Heart left ventricle (tissue), 13 donors: ENCODE results near the gene ARHGAP20.

Experiments
- POLR2A ChIP-seq, 2 donors: fragments of 450-650 bp; IDR thresholded peaks; one replicate each; pipeline ENCODE4 v1.6.1; 2017; ENCODE audit warnings: antibody characterized with exemption in 2 of 2, mild to moderate bottlenecking in 2 of 2, moderate library complexity in 2 of 2
- TF ChIP-seq, protein P1 (sequence below), 12 donors: fragments of 200-600 bp; sonication (generic) in 4 of 12; IDR thresholded peaks; one replicate each; pipeline versions ENCODE4 v1.5.0 to v1.8.0; 2018 to 2022; ENCODE audit warnings: antibody characterized with exemption in 12 of 12, mild to moderate bottlenecking in 5 of 12
- donor health status: ischemic (EF 13 %, LVEDD 7.1; RV severe dilation, severe dysfunction).
- donor health status: DM: no; HTN: yes; CAD: no.
- donor health status: DM: no; HTN: no; CAD: no.
- donor health status: ischemic (EF 25% LVEDD 6.9; RV normal size, moderate dysfunction).
- donor health status: ischemic (EF 25% LVEDD 5.7; RV mildly dilated, moderate dysfunction).
- donor health status: ischemic (EF 35%, LVEDD 5.7; RV mildly dilated, moderate dysfunction).
- donor health status: nonischemic (EF 11% LVEDD 7.7; RV severe dilation, severe dysfunction).
- donor health status: DM: yes; HTN: yes; CAD: no.
- donor health status: PGD.
- donor health status: ischemic (EF 29% LVEDD 5.4; RV normal size, mild dysfunction).
- donor health status: nonischemic (EF 23%, LVEDD 6.1; RV moderate dilation, normal function).

- TF ChIP-seq, protein P1, sequence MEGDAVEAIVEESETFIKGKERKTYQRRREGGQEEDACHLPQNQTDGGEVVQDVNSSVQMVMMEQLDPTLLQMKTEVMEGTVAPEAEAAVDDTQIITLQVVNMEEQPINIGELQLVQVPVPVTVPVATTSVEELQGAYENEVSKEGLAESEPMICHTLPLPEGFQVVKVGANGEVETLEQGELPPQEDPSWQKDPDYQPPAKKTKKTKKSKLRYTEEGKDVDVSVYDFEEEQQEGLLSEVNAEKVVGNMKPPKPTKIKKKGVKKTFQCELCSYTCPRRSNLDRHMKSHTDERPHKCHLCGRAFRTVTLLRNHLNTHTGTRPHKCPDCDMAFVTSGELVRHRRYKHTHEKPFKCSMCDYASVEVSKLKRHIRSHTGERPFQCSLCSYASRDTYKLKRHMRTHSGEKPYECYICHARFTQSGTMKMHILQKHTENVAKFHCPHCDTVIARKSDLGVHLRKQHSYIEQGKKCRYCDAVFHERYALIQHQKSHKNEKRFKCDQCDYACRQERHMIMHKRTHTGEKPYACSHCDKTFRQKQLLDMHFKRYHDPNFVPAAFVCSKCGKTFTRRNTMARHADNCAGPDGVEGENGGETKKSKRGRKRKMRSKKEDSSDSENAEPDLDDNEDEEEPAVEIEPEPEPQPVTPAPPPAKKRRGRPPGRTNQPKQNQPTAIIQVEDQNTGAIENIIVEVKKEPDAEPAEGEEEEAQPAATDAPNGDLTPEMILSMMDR (IDR thresholded peaks at IDR 0.05) = no peak
- no peak for TF ChIP-seq POLR2A (IDR thresholded peaks at IDR 0.05)
Observed at GRCh38 chr11:110564676-110565356, 147.4 kb downstream of the ARHGAP20 start.
